Cardiac fibroblast (primary cell): Measurements from ENCODE around the gene TSG101.

Experiments
- DNase-seq, 2 donors: peaks; one replicate each; pipeline versions ENCODE4 v3.0.0 to v3.0.0-alpha.2; 2010; ENCODE audit warnings: low read depth in 2 of 2
- H3K4me3 ChIP-seq, 2 donors: replicated peaks in 1 of 2; 1 replicate in 1 of 2; 2 replicates in 1 of 2; pipeline ENCODE4 v1.5.1; 2011; ENCODE audit warnings: low read depth in 2 of 2, low read length in 2 of 2, mild to moderate bottlenecking in 2 of 2, moderate library complexity in 1 of 2
- TF ChIP-seq, protein P1 (sequence below): IDR thresholded peaks from one replicate; pipeline ENCODE4 v1.5.1; 2011; ENCODE audit warnings: low read depth, mild to moderate bottlenecking, low read length, inconsistent platforms

Gene TSG101

DNA sequence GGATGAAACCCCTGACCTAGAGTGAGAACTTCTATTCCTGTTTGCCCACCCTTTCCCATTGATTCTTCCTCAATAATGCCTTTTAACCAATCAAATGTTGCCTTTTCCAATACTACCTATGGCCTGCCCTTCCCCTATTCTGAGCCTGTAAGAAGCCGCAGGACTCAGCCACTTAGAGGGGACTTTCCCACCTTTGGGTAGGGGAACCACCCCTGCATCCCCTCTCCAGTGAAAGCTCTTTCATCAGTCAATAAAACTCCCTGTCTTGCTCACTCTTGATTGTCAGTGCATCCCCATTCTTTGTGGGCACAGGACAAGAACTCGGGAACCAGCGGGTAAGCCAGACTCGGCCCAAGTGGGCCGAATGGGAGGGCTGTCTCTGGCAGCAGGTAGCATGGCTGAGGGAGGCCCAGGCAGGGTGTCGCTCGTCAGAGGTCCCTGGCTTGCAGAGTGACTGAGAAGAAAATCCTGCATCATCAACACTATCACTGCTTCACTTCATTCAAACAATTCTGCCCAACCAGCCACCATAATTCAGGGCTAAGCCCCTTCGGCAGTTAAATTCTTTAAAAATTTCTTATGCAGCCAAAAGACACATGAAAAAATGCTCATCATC, 40.7 kb downstream of the TSG101 start:
- TF ChIP-seq, protein P1, sequence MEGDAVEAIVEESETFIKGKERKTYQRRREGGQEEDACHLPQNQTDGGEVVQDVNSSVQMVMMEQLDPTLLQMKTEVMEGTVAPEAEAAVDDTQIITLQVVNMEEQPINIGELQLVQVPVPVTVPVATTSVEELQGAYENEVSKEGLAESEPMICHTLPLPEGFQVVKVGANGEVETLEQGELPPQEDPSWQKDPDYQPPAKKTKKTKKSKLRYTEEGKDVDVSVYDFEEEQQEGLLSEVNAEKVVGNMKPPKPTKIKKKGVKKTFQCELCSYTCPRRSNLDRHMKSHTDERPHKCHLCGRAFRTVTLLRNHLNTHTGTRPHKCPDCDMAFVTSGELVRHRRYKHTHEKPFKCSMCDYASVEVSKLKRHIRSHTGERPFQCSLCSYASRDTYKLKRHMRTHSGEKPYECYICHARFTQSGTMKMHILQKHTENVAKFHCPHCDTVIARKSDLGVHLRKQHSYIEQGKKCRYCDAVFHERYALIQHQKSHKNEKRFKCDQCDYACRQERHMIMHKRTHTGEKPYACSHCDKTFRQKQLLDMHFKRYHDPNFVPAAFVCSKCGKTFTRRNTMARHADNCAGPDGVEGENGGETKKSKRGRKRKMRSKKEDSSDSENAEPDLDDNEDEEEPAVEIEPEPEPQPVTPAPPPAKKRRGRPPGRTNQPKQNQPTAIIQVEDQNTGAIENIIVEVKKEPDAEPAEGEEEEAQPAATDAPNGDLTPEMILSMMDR: no peak
- no peak overlapping the region for H3K4me3 ChIP-seq
- no peak for DNase-seq

DNA sequence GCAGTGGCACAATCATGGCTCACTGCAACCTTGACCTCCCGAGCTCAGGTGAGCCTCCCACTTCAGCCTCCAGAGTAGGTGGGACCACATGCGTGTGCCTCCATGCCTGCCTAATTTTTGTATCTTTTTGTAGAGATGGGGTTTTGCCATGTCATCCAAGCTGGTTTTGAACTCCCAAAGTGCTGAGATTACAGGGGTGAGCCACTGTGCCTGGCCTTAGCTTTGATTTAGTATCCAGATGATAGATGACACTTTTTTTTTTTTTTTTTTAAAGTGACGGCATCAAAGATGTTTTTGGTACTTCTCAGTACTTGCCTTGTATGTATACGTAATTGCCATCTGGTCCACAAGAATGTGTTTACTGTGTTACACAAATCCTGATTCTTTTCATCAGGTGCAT, 47.7 kb downstream of the TSG101 start:
- no peak for DNase-seq
- TF ChIP-seq, protein P1: no peak
- no peak overlapping the region for H3K4me3 ChIP-seq

DNA sequence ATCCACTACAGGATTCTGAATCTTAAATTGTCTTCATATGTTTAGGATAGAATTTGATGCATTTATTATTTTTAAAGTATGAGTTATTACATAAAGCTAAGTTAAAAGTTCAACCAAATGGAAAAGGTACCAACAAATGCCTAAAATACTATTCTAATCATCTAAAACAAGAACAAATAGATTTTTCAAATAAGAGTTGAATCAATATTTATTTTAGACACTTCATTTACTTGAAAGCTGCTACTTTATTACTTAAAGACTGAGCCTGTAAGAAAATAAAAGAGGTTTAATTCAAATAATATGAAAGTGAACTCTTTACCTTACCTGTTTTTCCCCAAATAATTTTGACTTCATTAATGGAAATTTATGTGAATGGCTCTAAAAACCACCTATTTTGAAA, 54.2 kb downstream of the TSG101 start:
- TF ChIP-seq, protein P1: no peak
- DNase-seq: no peak
- H3K4me3 ChIP-seq: no peak overlapping the region

DNA sequence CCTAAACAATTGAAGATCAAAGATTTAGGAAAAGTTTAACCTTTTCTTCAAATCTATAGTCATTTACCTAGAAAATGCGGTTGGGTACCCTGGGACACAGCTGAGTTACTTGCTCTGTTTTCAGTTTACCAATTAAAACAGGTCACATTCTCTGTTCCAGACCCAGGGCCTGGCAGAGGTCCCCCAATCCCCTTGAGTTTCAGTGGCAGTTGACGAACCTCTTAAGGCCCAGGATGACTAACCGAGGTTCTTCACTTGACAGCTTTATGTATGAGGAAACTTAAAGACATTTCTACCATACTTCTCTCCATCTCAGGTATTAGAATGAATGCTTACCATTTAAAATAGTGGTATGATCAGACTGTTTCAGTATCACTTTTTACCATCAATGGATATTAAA, 54.7 kb downstream of the TSG101 start:
- TF ChIP-seq, protein P1: no peak
- H3K4me3 ChIP-seq: no peak overlapping the region
- no peak for DNase-seq

DNA sequence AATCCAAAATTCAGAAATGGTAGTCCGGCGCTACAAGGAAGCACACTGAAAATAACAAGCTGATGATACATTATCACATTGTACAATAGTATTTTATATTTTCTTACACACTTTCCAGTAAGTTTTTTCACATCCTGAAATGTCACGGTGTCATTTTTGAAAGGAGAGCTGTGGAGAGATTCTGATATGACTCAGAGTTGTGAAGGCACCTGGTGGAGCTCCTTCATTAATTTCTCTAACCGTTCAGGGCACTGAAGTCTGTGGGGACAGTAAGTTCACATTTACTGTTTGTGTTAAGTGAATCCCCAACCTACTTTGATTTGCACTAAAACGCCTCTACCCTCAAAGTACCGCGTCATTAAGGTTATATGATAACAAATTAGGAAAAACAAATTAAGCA, 57.8 kb downstream of the TSG101 start:
- TF ChIP-seq, protein P1: no peak
- no peak overlapping the region for H3K4me3 ChIP-seq
- DNase-seq: no peak

DNA sequence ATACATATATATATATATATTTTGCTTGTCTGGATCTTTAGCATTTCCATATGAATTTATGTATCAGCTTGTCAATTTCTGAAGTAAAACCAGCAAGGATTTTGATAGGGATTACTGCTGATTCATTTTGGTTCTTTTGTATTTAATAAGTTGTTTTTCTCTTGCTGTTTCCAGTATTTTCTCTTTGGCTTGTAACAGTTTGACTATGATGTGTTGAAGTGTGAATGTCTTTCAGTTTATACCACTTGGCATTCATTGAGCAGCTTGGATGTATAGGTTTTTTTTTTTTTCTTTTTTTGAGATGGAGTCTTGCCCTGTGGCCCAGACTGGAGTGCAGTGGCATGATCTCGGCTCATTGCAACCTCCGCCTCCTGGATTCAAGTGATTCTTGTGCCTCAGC, 58.7 kb downstream of the TSG101 start:
- no peak for DNase-seq
- no peak overlapping the region for H3K4me3 ChIP-seq
- TF ChIP-seq, protein P1: no peak

DNA sequence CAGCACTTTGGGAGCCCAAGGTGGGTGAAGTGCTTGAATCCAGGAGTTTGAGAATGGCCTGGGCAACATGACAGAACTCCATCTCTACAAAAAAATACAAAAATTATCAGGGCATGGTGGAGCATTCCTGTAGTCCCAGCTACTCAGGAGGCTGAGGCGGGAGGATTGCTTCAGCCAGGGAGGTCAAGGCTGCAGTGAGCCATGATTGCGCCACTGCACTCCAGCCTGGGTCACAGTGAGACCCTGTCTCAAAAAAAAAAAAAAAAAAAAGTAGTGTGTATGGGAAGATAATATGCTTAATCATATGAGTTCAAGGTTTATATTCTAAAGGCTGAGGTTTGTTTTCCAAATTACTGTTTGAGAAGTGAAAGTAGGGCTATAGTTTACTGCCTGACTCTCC, 60.3 kb downstream of the TSG101 start:
- DNase-seq: no peak
- TF ChIP-seq, protein P1: no peak

More for the DNA sequence above, 60.3 kb downstream of the TSG101 start:
- H3K4me3 ChIP-seq: no peak overlapping the region
